T-helper 2 cell treated with Interferon-gamma antibody and Interleukin-4, amounts not matched to agents 100 ng/mL and 5 ng/mL, for 36 hours (primary cell): ENCODE results near the gene PRLR. TPM values are rescaled to one million over a fixed set of nuclear protein-coding genes. Genes with fewer than 3 reads are reported as not detected.

Source experiments
- intact Hi-C: fragments of 100-400 bp; cut with micrococcal nuclease; formaldehyde crosslinking; loops from one replicate; pipeline ENCODE4 v1.15.1; 2023
- total RNA-seq: library from RNA; stranded (reverse); gene quantifications from 2 replicates; pipeline ENCODE4 v1.2.3, GENCODE V29; 2022

Gene PRLR
- total RNA-seq, 1 donor from 2014 or later, result not detected

DNA sequence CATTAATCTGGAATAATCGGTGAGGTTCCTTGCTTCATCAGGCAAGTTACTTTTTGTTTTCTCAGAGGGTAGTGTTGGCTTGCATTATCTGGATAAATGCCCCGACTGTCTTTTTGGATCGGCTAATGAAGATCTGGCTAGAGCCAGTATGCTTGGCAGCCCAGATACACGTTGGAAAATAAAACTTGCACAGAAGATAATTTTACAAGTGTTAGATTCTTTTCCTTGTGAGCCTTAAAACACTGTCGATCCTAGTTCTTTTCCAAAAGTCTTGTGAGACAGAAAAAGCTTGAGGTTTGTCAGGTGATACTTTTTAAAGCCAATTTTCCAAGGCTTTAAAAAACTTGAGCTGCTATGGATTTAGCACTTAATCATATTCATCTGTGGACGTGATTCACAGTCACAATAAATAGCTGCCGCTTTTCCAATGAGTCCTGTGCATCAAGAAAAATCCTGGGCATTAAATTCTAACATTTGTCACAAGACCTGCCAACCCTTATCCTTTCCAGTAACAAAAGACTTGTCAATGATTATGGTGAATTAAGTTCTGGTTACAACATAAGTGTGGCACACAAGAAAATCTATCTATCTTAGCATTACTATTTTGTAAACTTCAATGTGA is 68.5 kb downstream of the PRLR start:
- intact Hi-C loops, result no loop called here

DNA sequence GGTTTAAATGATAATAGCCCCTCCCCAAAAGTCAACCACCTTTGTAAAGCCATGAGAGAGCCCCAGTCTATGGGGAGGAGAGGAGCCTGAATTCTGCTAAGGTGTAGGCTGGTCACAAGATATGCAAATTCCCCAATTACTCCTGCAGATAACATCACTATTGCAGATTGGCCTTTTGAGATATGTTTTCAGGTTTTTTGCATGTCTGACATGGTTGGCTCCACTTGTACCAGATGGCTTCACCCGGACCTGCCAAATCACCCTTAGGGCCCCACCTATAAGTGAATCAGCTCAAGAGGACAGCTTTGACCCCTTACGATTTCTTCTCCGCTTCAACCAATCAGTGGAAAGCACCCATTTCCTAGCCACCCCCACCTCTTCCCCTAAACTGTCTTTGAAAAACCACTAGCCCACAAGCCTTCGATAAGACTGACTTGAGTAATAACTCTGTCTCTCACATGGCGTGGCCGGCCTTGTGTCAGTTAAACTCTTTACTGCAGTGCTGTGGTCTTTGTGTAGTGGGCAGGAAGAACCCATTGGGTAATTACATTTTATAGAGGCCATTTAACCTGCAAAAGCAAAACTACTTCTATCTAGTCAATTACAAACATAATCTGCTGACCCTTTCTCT is 69.7 kb downstream of the PRLR start:
- intact Hi-C loops, result no loop called here

DNA sequence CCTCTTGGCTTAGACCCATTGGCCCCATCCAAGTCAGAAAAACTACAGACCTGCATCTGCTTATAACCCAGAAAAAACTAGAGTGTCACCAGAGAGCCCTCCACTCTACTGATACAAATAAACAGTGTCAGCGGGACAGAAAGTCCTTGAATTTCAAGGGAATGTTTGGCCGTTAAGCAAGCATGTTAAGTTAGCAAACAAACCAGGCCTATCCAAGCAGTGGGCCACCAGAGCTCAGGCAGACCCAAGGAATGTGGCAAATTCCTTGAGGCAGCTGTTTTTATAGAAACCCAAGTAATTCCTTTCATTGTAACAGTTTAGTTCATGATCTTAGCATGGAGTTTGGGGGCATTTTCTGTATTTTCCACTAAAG is 70.9 kb downstream of the PRLR start:
- intact Hi-C loops, result no loop called here

- intact Hi-C loops, result no loop called here
Observed at GRCh38 chr5:35158622-35159369, 71.5 kb downstream of the PRLR start.

- intact Hi-C loops, result no loop called here
Observed at GRCh38 chr5:35158204-35158603, 72.1 kb downstream of the PRLR start.

DNA sequence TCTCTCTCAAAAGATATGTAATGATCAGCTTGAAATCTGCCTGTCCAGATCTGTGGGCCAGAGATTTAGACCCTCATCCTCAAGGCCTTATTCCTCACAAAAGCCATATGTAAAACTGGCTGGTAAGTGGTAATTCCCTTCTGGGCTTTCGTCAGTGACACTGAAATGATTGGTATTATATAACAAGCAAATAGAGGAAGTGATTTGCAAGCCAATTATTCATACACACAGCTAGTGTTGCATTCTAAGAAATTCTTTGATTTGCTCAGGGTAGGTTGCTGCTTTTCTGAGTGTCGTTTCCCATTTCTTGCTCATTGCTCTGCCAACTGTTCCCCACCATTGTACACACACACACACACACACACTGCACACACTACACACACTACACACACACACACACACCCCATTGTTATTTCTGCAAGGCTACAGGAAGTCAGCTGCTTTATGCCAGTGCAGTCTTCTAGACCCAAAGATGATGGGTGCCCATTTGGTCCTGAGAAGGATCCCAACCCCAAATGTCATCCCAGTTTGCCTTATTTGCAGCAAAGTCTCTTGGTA is 76.8 kb downstream of the PRLR start:
- intact Hi-C loops, result no loop called here

DNA sequence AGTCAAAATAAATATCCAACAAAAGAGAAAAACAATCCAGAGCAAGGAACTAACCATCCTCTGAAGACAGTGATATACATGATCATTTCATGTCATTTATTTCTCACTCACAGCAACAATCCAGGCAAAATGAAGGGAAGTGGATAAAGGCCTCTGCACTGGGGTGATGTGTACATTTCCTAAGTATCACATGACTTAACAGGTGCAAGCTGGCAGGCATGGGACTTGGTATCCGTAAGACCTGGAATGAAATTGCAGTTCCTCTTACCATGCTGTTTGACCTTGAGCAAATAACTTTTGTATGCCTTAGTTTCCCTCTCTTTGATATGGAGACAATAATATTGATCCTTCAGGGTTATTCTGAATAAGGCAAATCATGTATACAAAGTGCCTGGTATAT is 77.6 kb downstream of the PRLR start:
- intact Hi-C loops, result no loop called here

DNA sequence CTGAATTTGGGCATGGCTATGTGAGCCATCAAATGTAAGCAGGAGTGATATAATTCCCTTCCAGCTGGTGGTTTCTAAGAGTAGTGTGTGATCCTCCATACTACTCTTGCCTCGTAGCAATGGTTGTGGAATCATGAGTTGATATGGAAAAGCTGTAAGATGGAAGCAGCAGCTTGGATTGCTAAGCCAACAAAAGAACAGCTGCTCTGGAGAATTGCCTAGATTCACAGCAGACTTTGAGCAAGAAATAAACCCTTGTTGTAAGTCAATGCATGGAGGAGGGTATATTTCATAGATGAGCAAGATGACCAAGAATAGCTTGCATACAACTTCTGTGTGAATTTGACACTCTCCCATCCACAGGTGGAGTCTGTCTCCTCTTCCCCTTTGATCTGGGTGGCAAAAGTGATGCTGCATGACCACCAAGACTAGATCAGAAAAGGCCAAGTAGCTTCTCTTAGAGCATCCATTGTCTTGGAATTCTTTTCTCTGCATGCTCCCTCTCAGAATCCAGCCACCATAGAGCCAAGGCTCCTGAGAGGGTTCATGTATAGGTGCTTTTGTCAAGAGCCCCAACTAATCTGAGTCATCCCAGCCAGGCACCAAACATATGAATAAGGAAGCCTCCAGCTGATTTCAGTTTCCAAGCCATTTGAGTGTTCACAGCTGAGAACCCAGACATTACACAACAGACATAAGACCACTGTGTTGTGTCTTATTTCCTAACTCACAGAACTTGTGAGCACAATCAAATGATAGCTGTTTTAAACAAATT is 79.0 kb downstream of the PRLR start:
- intact Hi-C loops, result no loop called here

GRCh38 chr5:35149041-35149440 is 81.2 kb downstream of the PRLR start:
- intact Hi-C loops, result no loop called here

GRCh38 chr5:35146406-35146805 is 83.9 kb downstream of the PRLR start:
- intact Hi-C loops, result no loop called here

GRCh38 chr5:35145691-35146317 is 84.5 kb downstream of the PRLR start:
- intact Hi-C loops, result no loop called here

GRCh38 chr5:35145012-35145411 is 85.3 kb downstream of the PRLR start:
- intact Hi-C loops, result no loop called here

DNA sequence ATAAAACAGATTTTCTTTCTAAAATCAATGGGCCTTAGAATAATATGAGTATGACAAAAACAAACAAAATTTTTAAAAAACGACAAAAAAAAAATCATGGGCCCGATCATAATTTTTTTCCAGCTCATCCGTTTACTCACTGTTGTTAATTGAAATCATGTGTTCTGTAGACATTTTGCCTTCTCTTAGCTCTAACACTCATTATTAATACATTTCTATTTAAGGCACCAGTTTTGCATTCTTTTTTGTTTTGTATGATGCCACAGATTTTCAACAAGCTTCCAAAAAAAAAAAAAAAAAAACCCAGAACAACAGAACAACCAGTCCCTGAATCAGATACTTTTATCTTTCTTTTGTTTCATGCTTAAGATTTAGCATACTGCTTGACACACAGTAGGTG is 86.4 kb downstream of the PRLR start:
- intact Hi-C loops, result no loop called here

- intact Hi-C loops, result no loop called here
Observed at GRCh38 chr5:35141739-35142138, 88.5 kb downstream of the PRLR start.

- intact Hi-C loops, result no loop called here
Observed at GRCh38 chr5:35138232-35138631, 92.1 kb downstream of the PRLR start.

GRCh38 chr5:35136386-35136785 is 93.9 kb downstream of the PRLR start:
- intact Hi-C loops, result no loop called here

DNA sequence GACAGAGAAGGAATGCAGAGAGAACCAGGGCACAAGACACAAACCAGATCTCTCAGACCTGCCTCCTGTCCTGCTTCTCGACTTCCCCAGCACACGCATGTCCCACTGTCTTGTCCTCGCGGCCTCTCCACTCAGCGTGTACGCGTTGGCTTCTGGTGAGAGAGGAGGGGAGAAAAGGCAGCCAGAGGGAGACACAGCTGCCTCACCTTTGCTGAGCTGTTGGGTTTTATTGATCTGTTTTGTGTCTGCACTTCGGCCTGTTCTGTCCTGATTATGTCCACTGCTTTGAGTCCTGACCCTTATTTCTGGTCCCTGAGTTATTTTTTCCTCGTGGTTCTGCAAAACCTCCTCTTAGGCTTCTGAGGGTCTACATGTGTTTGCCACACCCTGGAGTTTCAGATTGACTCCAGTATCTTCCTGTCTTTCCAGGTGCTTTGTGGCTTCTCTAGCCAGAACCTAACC is 95.0 kb downstream of the PRLR start:
- intact Hi-C loops, result no loop called here

- intact Hi-C loops, result no loop called here
Observed at GRCh38 chr5:35134278-35135030, 95.8 kb downstream of the PRLR start.

- intact Hi-C loops, result no loop called here
Observed at GRCh38 chr5:35133186-35133585, 97.1 kb downstream of the PRLR start.

GRCh38 chr5:35131723-35132122 is 98.6 kb downstream of the PRLR start:
- intact Hi-C loops, result no loop called here
